Testis (tissue), 3 donors: ENCODE results near the gene ASB18. TPM values are rescaled to one million over a fixed set of nuclear protein-coding genes. Genes with fewer than 3 reads are reported as not detected.
A peak's percentile ranks its signal among the peaks of the same experiment; 100 is the strongest.

Experiments used
- DNase-seq: peaks from one replicate; pipeline ENCODE4 v3.0.0-alpha.2; 2019
- H3K27ac ChIP-seq, 2 donors: fragments of 200-600 bp; sonication (generic); one replicate each; pipeline ENCODE4 v1.5.1; 2019
- H3K27me3 ChIP-seq: fragments of 200-600 bp; sonication (generic); one replicate; pipeline ENCODE4 v1.5.1; 2019
- H3K36me3 ChIP-seq: fragments of 200-600 bp; sonication (generic); one replicate; pipeline ENCODE4 v1.5.1; 2017; ENCODE audit warnings: low read depth; ENCODE audit errors: missing control alignments
- H3K4me1 ChIP-seq: fragments of 200-600 bp; sonication (generic); one replicate; pipeline ENCODE4 v1.5.1; 2019
- H3K4me3 ChIP-seq, 2 donors: fragments of 200-600 bp; sonication (generic); one replicate each; pipeline ENCODE4 v1.5.1; 2017 to 2019
- H3K9me3 ChIP-seq: fragments of 200-600 bp; sonication (generic); one replicate; pipeline ENCODE4 v1.5.1; 2017
- CTCF ChIP-seq, 3 experiments: fragments of 450-650 bp in 2 of 3; fragments of 200-600 bp in 1 of 3; sonication (generic) in 1 of 3; IDR thresholded peaks; one replicate each; pipeline ENCODE4 v1.5.1; 2016 to 2019; ENCODE audit warnings: antibody characterized with exemption in 3 of 3, mild to moderate bottlenecking in 2 of 3, moderate library complexity in 1 of 3
- POLR2A ChIP-seq: fragments of 450-650 bp; IDR thresholded peaks from one replicate; pipeline ENCODE4 v1.6.1; 2017; ENCODE audit warnings: antibody characterized with exemption, mild to moderate bottlenecking, moderate library complexity
- WGBS, 2 donors: methylation state at CpG; one replicate each; pipeline ENCODE4 v1.1.5; 2018; 5-methylcytosine and 5-hydroxymethylcytosine counted together
- intact Hi-C: fragments of 100-400 bp; cut with DNase I; formaldehyde crosslinking; loops from one replicate; pipeline ENCODE4 v1.15.1; 2023; ENCODE audit warnings: low total_unique reads
- polyA plus RNA-seq: library from polyadenylated mRNA; stranded (reverse); fragments of 350-450 nt; fragmentation: Illumina TruSeq; extraction: RNeasy Lipid Tissue Mini Kit (QIAGEN cat#74804); gene quantifications from one replicate; pipeline ENCODE4 v1.2.3, GENCODE V29; 2014; ENCODE audit warnings: low read depth, low replicate concordance; ENCODE audit not compliant: insufficient read depth
- total RNA-seq, 2 donors: library from RNA; depleted of rRNA; stranded (reverse); fragments of >200 nt; gene quantifications; one replicate each; pipeline ENCODE4 v1.2.3, GENCODE V29; 2016

Gene ASB18
- total and polyA plus RNA-seq, 3 donors from 2014 or later, result 0.43 to 4.9 (median 0.67) TPM

- Histone ChIP-seq H3K4me1 (peaks cover 5% of the 10 kb centered on the region), H3K4me3 (peak overlapping the region; percentile 29 to 51), H3K27me3 (no peaks in the 10 kb centered on the region), H3K9me3 (no peaks in the 10 kb centered on the region), H3K27ac (no peak overlapping the region), H3K36me3 (no peaks in the 10 kb centered on the region)
- intact Hi-C loops, result no loop called here
- TF ChIP-seq POLR2A (no peak), CTCF (IDR thresholded peaks at IDR 0.05) (no peak)
- WGBS, 2 donors, result 6 to 26% methylated on average over 6 to 20 of the region's 20 CpGs
- peak; percentile 50 for DNase-seq
Observed at GRCh38 chr2:236177604-236177966, 86.6 kb downstream of the ASB18 start.

- Histone ChIP-seq H3K4me3 (no peak overlapping the region), H3K9me3 (no peaks in the 10 kb centered on the region), H3K27ac (no peak overlapping the region), H3K4me1 (peaks cover 5% of the 10 kb centered on the region), H3K36me3 (no peaks in the 10 kb centered on the region), H3K27me3 (no peaks in the 10 kb centered on the region)
- 32 to 50% methylated on average over 18 to 21 of the region's 21 CpGs for WGBS, 2 donors
- intact Hi-C loops, result no loop called here
- TF ChIP-seq POLR2A (no peak), CTCF (IDR thresholded peaks at IDR 0.05) (no peak)
- DNase-seq, result no peak
Observed at GRCh38 chr2:236176951-236177350, 87.3 kb downstream of the ASB18 start.

- Histone ChIP-seq H3K27me3 (no peaks in the 10 kb centered on the region), H3K9me3 (no peaks in the 10 kb centered on the region), H3K27ac (no peak overlapping the region), H3K4me3 (no peak overlapping the region), H3K36me3 (no peaks in the 10 kb centered on the region), H3K4me1 (peaks cover 5% of the 10 kb centered on the region)
- TF ChIP-seq CTCF (IDR thresholded peaks at IDR 0.05) (peak in 2 of 3 experiments; percentile 36 to 51), POLR2A (no peak)
- intact Hi-C loops, result no loop called here
- peak; percentile 51 for DNase-seq
- 15 to 16% methylated on average over 7 of the region's 7 CpGs for WGBS, 2 donors
Observed at GRCh38 chr2:236176417-236176816, 87.8 kb downstream of the ASB18 start.

GRCh38 chr2:236175548-236176150 lies 88.6 kb downstream of the ASB18 start:
- TF ChIP-seq CTCF (IDR thresholded peaks at IDR 0.05) (no peak), POLR2A (no peak)
- Histone ChIP-seq H3K27ac (no peak overlapping the region), H3K36me3 (no peaks in the 10 kb centered on the region), H3K4me1 (peaks cover 5% of the 10 kb centered on the region), H3K9me3 (no peaks in the 10 kb centered on the region), H3K4me3 (no peak overlapping the region), H3K27me3 (no peaks in the 10 kb centered on the region)
- WGBS, 2 donors, result 54 to 71% methylated on average over 6 of the region's 6 CpGs
- DNase-seq, result no peak
- intact Hi-C loops, result no loop called here
